CD4-positive, alpha-beta T cell treated with Interleukin-6 for 4 hours (primary cell): ENCODE data around the gene KLHL30.

Experiments
- DNase-seq: peaks from one replicate; pipeline ENCODE4 v3.0.0-alpha.2; 2020; ENCODE audit warnings: mixed read lengths

KLHL30 gene

DNA sequence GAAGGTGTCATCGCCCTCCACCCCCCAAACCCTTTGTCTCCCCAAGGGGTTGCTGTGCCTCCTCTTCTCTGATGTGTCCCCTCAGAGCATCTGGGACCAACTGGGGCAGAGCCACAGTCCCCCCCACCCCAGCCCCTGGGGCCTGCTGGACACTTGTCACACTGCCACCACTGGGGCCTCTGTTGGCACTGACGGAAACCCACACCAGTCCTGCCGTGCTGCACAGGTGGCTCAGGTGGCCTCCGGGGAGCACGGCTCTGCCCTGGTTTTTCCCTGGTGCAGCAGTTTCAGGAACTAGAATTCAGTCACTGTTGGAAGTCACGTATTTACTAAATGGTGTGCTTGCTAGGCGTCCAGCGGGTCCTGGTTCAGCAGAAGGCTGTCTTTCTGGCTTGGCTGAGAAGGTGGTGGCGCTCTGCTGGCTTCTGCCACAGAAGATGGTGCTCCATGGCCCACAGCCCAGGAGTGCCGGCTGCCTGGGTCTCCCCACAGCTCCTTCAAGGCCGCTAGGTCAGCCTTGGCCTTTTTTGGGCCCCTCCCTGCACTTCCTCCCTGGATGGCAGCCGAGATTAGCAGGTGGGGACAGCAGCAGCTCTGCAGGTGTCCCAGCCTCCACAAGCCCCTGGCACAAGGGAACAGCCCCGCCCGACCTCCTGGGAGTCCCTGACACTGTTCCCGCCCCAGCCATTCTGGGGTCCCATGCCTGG is 18.6 kb upstream of the KLHL30 start:
- no peak for DNase-seq

- no peak for DNase-seq
Observed at GRCh38 chr2:238120463-238121298, 17.8 kb upstream of the KLHL30 start.

DNA sequence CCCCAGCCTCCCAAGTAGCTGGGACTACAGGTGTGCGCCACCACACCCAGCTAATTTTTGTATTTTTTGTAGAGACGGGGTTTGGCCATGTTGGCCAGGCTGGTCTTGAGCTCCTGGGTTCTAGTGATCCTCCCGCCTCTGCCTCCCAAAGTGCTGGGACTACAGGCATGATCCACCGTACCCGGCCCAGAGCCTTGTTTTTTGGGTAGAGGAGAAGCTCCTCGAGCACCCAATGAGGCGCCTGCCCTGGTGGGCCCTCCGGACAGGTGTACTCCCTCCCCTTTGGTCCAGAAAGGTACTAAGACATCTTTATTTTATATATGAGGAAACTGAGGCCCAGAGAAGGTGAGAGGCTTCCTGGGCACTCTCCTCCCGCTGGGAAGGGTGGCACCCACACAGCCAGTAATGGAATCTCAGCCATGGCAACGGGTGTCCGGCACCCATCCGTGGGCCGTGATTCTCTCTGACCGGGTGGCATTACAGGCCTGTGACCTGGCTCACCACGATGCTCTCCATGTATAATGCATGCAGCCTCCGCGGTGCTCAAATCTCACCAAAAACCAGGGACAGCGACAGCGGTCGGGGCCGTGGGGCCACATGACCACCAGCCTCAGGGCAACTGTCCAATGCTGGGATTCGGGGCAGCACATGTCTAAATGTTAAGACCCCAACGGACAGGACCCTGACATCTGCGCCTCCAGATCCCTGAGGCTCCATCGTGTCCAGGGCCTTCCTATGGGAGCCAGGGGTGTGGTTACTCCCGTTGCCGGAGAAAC is 16.8 kb upstream of the KLHL30 start:
- no peak for DNase-seq

DNA sequence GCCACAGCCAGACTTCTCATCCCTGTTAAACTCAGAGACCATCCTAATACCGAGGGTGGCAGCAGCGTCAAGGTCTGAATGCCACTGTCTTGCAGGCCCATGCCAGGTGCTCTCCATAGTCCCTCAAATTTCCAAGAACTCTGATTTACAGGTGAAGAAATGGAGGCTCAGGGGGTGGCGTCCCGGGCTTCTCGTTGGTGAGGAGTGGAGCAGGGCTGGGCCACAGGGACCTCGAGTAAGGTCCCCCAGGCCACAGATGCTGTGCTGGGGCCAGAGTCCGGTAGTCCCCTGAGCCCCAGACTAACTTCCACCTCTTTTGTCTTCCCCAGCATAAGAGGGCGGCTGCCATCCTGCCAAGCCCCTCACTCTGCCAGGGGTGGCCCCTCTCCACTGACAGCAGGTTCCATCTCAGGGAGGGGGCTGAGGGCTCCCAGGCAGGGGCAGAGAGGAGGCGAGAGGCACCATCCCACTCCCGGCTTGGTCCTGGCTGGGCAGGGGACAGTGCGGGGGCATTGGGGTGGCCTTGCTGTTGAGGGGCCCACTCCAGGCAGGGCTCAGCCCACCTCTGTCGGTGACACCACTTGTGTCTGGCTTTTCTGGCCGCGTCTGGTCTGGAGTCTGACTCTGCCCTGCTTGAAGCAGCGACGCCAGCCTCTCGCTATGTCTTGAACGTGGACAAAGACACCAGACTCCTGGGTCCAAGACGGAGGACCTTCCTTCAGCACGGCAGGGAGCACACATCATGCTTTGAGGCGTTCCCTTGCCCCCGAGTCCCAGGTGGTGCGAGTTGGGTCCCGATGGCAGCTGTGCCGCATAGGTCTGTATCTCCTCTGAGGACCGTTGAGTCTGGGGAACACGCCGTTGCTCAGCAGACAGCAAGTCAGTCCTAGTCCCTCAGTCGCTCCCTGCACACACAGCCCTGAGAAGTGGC is 15.9 kb upstream of the KLHL30 start:
- DNase-seq, result no peak

- no peak for DNase-seq
Observed at GRCh38 chr2:238123218-238123971, 15.1 kb upstream of the KLHL30 start.

DNA sequence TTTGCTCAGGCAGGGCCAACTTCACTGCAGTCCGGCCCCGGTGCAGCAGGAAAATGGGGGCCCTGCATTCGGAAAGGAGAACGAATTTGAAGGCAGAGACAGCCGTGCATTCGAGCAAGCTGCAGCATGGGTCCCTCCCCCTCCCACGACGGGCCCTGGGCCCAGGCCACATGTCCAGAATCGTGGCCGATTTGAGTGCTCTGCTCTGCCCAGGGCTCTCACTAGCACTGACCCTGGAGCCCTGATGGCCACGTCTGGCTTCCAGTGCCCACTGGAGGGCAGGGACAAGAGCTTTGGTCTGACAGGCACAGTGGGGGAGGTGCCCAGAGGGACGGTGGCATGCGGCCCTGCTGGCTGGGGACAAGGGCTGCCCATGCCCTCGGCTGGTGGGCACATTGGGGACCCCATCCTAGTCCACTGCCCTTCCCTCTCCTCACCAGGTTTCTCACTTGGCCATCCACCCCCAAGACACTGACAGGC is 14.4 kb upstream of the KLHL30 start:
- no peak for DNase-seq

DNA sequence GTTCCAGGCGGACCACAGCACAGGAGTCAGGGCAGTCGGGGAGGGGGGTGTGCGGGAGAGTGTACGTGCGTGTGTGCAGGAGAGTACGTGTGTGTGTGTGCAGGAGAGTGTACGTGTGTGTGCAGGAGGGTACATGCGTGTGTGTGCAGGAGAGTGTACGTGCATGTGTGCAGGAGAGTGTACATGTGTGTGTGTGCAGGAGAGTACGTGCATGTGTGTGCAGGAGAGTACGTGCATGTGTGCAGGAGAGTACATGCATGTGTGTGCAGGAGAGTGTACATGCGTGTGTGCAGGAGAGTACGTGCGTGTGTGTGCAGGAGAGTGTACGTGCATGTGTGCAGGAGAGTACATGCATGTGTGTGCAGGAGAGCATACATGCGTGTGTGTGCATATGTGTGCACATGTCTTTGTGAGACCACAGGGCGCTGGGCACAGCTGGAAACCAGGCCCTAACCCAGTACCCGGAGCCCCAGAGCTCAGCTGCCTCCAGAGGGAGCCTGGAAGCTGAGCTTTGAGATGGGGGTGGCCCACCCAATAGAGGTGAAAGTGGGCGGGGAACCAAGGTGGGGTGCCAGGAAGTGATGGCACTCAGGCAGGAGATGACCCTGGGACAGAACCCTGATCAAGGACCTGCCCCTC is 13.9 kb upstream of the KLHL30 start:
- DNase-seq, result no peak

DNA sequence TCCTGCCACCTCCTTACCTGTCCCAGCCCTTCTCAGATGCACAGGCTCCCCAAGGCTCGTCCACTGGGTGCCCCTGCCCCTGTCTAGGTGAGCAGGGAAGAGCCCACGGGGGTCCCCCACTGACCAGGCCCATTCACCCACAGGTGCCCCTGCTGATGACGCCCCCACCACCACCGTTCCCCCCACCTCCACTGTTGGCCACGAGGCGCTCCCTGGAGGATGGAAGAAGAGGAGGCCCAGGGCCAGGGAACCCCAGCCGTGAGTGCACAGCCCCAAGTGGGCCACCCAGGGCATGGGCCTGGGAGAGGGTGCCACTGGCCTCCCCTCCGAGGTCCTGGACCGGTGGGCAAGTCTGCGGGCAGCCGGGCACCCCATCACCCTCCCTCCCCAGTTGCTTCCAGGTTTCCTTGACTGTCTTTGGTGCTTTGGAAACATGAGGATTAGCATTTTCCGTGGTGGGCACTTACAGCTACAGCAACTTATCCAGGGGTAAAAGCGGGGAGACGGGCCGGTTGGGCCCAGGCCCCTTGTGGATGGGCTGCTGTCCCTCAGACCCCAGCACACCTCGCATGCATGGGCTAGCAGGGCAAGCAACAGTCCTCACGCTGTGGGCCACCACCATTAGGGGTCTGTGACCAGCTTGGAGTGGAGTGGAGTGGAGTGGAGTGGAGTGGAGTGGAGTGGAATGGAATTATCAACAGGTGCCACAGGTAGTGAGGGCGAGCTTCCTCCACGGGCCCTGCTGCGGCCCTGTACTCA is 13.2 kb upstream of the KLHL30 start:
- DNase-seq, result no peak

- DNase-seq, result no peak
Observed at GRCh38 chr2:238126338-238126737, 12.1 kb upstream of the KLHL30 start.

DNA sequence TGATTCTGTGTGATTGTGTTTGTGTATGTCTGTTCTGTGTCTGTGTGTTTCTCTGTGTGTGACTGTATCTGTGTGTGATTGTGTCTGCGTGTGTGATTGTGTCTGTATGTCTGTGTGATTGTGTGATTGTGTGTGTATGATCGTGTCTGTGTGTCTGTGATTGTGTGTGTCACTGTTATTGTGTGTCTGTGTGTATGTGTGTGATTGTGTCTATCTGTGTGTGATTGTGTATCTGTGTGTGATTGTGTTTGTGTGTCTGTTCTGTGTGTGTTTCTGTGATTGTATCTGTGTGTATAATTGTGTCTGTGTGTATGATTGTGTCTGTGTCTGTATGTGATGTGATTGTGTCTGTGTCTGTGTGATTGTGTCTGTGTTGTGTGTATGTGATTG is 11.7 kb upstream of the KLHL30 start:
- DNase-seq, result no peak

GRCh38 chr2:238127165-238128060 is 11.1 kb upstream of the KLHL30 start:
- DNase-seq, result no peak

DNA sequence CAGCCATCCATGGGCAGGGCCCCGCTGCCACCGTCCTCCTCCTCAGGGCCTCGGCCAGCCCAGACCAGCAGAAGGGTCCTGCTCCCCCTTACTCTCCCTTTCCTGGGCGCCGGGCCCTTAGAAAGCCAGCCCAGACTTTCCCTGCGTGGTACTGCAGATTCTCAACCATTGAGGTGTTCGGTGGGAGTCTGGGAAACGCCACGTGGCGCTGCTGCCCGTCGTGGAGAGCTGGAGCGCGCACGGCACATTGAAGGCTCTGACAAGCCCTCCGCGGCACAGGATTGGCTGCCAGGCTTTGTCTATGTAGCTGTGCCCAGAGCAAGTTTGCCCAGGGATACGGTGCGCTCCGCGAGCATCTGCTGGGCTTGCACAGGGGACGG is 10.4 kb upstream of the KLHL30 start:
- no peak for DNase-seq

DNA sequence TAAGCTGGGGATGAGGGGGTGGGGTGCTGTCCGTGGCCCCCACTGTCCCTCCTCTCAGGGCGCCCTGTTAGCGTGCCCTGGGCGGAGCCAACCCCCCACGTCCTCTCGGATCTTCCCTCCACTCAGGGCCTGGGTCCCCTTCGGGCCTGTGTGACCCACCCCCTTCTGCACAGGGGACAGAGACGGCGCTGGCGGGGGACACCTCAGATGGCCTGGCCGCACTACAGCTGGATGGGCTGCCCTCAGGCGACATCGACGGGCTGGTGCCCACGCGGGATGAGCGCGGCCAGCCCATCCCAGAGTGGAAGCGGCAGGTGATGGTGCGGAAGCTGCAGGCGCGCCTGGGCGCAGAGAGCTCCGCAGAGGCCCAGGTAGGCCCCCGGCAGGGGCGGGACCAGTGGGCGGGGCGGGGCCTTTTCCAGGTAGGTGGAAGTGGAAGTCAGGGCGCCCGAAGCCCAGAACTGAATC is 9.9 kb upstream of the KLHL30 start:
- DNase-seq, result no peak

GRCh38 chr2:238129166-238130010 is 9.1 kb upstream of the KLHL30 start:
- no peak for DNase-seq

DNA sequence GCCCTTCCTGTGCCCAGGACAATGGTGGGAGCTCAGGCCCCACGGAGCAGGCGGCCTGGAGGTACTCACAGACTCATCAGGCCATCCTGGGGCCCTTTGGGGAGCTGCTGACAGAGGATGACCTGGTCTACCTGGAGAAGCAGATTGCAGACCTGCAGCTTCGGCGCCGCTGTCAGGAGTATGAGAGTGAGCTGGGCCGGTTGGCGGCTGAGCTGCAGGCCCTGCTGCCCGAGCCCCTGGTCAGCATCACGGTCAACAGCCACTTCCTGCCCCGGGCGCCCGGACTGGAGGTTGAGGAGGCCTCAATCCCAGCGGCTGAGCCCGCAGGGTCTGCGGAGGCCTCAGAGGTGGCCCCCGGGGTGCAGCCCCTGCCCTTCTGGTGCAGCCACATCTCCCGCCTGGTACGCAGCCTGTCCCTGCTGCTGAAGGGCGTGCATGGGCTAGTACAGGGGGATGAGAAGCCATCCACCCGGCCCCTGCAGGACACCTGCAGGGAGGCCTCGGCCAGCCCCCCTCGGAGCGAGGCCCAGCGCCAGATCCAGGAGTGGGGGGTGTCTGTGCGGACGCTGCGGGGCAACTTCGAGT is 8.3 kb upstream of the KLHL30 start:
- no peak for DNase-seq

DNA sequence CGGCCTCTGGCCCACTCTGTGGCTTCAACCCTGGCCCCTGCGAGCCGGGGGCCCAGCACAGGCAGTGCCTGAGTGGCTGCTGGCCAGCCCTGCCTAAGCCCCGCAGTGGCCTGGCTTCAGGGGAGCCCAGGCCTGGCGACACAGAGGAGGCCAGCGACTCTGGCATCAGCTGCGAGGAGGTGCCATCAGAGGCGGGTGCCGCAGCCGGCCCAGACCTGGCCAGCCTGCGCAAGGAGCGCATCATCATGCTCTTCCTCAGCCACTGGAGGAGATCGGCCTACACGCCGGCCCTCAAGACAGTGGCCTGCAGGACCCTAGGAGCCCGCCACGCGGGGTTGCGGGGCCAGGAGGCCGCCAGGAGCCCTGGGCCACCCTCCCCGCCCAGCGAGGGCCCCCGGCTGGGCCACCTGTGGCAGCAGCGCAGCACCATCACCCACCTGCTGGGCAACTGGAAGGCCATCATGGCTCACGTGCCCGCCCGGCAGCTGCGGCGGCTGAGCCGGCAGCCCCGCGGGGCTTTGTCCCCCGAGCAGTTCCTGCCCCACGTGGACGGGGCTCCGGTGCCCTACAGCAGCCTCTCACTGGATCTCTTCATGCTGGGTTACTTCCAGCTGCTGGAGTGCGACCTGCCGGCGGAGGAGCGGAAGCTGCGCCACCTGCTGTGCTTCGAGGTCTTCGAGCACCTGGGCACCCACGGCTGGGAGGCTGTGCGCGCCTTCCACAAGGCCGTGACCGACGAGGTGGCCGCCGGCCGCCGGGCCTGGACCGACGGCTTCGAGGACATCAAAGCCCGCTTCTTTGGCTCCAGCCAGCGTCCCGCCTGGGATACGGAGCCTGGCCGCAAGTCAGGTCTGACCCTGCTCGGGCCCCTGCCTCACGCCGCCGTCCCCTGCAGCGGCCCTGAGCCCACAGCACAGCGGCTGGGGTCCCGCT is 7.5 kb upstream of the KLHL30 start:
- DNase-seq, result no peak
